GM21360 (cell line): ENCODE data around the gene ZNF695.
A peak's percentile ranks its signal among the peaks of the same experiment; 100 is the strongest.
"Not testable (repeated sequence)": the region's sequence is repeated elsewhere in the genome, so short reads cannot be mapped to it uniquely, and the experiment has no call there.

ENCODE experiments used
- ATAC-seq: cut with Tn5 transposase; IDR thresholded peaks from one replicate; pipeline ENCODE4 v1.9.1; 2021; ENCODE audit warnings: mild to moderate bottlenecking, moderate library complexity; ENCODE audit not compliant: unreplicated experiment

ZNF695 gene

DNA sequence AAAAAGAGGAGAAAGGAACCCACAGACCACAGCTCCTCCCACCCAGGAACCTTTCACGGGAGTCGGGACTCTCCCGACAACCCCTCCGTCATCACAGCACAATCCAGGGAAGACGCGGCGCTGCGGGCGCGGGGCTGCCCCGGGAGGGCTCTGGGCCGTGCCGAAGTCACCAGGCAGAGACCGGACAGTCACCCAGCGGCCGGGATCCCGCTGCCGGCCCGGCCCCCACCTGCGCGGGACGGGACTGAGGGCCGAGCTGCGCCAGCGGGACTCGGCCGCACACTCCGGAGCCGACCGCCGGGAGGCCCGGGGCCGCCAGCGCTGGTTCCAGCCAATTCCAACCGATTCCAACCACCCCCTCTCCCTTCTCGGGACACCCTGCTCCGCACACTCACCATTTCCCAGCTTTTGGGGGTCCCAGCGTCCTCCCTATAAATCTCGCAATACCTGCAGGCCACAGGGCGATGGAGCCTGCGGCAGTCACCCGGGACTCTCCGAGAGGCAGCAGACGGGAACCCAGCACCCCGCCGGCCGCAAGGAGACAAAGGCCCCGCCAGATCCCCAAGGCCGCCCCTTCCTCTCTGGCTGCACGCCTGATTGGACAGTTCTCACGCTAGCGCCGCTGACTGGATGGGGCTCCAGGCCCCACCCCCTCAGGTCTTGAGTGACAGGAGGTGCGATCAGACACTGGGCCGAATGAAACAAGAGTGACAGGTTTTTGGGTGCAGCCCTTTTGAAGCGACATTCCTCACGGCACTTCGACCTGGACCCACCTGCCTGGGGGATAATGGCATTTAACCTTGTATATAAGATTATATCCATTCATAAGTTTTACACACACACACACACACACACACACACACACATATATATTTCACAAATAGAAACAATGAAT is at the start of gene ZNF695:
Gene ZNF695, minus strand, starts transcription at position 547 of the 895 bp plus-strand sequence. Its CDS starts 149 bp downstream, at position 398.
- peak; percentile 99 for ATAC-seq

DNA sequence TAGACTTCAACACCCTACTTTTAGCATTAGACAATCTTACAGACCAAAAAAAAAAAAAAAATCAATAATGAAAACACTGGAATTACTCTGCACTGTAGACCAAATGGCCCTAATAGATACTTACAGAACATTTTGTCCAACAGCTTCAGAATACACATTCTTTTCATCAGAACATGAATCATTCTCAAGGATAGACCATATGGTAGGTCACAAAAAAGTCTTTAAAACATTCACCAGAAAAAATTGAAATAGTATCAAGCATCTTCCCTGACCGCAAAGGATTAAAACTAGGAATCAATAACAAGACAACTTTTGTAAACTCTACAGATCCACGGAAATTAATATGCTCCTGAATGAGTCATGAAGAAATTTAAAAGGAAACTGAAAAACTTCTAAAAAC is 48.2 kb upstream of the ZNF695 start:
- no peak for ATAC-seq

DNA sequence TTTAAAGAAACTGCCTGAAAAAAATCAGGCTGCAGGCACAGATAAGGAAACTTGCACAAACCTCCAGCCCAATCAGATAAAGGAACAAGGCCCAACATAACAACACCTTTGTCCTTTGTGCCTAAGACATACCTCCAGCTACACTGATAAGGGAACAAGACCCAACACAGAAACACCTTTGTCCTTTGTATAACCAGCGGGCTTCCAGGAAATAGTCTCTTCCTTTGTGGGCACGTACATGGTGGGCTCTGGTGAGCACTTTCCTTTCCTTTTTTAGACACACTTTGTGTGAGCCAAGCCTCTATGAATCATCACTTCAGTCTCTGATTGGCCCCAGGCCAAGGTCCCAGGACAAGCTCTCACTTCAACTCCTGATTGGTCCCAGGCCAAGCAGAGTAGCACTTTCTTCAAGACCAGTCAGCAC is 47.1 kb upstream of the ZNF695 start:
- no peak for ATAC-seq

DNA sequence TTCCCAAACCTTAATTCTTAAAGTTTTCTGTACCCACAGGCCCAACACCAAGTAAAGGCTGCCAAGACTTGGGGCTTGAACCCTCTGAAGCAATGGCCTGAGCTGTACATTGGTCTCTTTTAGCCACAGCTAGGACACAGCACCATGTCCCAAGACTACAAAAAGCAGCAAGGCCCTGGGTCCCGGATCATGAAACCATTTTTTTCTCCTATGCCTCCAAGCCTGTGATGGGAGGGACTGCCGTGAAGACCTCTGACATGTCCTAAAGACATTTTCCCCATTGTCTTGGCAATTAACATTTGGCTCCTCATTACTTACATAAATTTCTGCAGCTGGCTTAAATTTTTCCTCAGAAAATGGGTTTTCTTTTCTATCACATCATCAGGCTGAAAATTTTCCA is 39.8 kb upstream of the ZNF695 start:
- ATAC-seq: no peak

DNA sequence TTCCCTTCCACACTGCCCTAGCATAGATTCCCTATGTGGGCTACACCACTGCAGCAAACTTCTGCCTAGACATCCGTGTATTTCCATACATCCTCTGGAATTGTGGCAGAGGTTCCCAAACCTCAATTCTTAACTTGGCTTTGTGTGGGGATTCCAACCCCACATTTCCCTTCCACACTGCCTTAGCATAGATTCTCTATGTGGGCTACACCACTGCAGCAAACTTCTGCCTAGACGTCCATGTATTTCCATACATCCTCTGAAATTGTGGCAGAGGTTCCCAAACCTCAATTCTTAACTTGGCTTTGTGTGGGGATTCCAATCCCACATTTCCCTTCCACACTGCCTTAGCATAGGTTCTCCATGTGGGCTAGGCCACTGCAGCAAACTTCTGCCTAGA is 39.4 kb upstream of the ZNF695 start:
- no peak for ATAC-seq

DNA sequence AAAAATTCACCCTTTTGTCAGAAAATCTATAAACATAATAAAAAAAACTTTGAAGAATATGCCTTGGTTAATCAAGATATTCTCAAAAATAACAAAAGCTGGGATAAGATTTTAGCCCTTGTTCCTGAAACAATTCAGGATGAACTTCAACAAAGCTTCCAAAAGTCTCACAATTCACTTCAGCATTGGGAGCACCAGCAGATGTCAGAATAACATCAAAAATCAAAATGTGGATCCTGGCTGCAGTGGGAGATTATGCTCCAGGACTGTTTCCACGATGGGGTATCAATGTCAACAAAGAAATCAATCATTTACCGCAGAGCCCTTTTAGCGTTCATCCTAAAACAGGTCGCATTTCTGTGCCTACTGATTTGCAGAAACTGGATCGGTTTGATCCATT is 35.5 kb upstream of the ZNF695 start:
- ATAC-seq: no peak

DNA sequence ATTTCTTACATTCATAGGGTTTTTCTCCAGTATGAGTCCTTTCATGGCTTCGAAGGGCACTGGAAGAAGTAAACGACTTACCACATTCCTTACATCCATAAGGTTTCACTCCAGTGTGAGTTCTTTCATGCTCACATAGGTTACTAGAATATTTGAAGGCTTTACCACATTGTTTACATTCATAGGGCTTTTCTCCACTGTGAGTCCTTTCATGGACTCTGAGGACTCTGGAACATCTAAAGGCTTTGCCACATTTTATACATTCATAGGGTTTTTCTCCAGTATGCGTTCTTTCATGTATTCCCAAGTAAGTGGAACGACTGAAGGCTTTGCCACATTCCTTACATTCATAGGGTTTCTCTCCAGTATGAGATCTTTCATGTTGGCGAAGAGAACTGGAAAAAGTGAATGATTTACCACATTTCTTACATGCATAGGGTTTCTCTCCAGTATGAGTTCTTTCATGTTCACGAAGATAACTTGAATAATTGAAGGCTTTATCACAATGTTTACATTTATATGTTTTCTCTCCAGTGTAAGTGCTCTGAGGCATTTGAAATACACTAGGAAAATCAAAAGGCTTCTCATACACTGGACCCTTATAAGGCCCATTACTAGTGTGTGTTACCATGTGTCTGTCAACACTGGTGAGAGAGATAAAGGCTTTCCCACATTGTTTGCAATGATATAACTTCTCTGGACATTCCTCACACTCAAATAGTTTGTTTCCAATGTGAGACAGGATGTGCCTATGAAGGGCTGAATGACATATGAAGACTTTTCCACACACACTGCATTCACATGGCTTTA is 29.9 kb upstream of the ZNF695 start:
- ATAC-seq: no peak

DNA sequence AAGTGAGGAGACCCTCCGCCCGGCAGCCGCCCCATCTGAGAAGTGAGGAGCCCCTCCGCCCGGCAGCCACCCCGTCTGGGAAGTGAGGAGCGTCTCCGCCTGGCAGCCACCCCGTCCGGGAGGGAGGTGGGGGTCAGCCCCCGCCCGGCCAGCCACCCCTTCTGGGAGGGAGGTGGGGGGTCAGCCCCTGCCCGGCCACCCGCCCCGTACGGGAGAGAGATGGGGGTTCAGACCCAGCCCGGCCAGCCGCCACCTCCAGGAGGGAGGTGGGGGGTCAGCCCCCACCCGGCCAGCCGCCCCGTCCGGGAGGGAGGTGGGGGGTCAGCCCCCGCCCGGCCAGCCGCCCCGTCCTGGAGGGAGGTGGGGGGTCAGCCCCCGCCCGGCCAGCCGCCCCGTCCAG is 24.4 kb upstream of the ZNF695 start:
- ATAC-seq: not testable (repeated sequence)

DNA sequence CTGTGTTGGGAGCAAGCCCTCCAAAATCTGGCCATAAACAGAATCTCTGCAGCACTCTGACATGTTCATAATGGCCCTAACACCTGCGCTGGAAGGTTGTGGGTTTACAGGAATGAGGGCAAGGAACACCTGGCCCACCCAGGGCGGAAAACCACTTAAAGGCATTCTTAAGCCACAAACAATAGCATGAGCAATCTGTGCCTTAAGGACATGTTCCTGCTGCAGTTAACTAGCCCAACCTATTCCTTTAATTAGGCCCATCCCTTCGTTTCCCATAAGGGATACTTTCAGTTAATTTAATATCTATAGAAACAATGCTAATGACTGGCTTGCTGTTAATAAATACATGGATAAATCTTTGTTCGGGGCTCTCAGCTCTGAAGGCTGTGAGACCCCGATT is 16.8 kb upstream of the ZNF695 start:
- ATAC-seq: not testable (repeated sequence)

DNA sequence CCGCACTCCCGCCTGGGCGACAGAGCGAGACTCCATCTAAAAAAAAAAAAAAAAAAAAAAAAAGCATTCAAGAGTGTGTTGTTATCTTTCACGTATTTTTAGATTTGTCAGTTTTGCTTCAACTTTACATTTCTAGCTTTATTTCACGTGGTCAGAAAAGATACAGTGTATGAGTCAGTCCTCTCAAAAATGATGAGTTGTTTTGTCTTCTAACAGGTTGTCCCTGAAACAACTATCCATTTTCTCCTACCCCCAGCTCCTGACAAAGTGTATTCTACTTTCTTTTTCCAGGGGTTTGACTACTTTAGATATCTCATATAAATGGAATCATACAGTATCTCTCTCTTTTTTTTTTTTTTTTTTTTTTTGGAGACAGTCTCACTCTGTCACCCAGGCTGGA is 5.5 kb upstream of the ZNF695 start:
- ATAC-seq: no peak

DNA sequence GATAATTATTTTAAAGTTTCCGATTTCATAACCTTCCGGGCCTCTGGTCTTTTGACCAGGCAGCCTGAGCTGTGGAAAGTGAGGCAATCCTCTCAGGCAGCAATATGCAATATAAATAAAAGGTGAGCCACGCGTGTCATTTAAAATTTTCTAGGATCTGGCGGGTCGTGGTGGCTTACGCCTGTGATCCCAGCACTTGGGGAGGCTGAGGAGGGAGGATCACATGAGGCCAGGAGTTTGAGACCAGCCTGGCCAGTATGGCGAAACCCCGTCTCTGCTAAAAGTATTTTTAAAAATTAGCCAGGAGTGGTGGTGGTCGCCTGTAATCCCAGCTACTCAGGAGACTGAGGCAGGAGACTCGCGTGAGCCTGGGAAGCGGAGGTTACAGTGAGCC is 546 bp upstream of the ZNF695 start:
- ATAC-seq: no peak

DNA sequence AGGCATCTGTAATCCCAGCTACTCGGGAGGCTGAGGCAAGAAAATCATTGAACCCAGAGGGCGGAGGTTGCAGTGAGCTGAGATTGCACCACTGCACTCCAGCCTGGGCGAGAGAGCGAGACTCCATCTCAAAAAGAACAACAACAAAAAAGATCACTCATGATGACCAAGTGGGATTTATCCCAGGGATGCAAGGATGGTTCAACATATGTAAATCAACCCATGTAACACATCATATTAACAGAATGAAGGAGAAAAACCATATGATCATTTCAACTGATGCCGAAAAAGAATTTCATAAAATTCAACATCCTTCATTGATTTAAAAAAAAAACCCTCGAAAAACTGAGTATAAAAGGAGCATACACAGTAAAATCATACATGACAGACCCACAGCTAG is 3.8 kb downstream of the ZNF695 start:
- not testable (repeated sequence) for ATAC-seq

DNA sequence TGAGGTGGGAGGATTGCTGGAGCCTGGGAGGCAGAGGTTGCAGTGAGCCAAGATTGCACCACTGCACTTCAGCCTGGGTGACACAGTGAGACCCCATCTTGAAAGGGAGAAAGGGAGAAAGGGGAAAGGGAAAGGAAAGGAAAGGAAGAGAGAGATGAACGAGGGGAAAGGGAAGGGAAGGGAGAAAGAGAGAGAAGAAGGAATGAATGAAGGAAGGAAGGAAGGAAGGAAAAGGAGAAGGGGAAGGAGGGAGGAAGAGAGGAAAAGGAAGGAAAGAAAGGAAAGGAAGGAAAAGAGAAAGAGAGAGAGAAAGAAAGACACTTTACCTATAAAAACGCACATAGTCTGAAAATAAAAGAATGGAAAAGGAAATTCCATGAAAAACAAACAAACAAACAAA is 18.0 kb downstream of the ZNF695 start:
- ATAC-seq: no peak

DNA sequence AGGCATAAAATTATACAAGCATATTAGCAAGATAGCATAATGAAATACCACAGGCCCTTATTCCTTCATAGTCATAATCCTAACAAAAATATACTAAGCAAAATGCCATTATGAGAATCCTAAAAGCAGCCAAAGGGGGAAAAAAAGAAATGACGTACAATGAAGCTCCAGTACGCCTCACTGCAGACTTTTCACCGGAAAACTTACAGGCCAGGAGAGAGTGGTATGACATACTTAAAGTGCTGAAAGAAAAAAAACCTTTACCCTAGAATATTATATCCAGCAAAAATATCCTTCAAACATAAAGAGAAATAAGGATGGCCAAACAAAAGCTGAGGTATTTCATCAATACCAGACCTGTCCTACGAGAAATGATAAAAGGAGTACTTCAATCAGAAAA is 19.5 kb downstream of the ZNF695 start:
- ATAC-seq: no peak

DNA sequence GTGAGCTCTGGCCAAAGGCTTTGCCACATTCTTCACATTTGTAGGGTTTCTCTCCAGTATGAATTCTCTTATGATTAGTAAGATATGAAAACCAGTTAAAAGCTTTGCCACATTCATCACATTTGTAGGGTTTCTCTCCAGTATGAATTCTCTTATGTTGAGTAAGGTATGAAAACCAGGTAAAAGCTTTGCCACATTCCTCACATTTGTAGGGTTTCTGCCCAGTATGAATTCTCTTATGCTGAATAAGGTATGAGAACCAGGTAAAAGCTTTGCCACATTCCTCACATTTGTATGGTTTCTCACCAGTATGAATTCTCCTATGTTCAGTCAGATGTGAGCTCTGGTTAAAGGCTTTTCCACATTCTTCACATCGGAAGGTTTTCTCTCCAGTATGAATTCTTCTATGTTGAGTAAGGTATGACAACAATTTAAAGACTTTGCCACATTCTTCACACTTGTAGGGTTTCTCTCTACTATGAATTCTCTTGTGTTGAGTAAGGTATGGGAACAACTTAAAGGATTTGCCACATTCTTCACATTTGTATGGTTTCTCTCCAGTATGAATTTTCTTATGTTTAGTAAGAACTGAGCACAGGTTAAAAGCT is 20.7 kb downstream of the ZNF695 start:
- no peak for ATAC-seq

DNA sequence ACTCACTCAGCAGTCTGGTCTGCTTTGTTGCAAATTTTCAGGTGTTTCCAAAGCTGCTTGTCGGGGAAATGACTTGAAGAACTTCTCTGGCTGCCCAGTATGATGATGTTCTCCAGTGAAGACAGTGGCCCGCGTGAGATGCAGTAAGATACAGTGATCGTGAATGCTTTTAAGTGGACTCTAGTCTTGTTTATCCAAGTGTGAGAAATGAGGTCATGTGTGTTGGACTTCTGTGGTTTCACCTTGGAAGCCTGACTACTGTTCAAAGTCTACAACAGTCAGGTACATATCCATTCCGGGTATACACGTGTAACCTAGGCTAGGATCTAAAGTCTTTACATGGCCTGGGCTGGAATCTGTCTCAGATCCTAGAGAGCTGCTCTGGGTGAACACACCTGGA is 29.1 kb downstream of the ZNF695 start:
- ATAC-seq: no peak

DNA sequence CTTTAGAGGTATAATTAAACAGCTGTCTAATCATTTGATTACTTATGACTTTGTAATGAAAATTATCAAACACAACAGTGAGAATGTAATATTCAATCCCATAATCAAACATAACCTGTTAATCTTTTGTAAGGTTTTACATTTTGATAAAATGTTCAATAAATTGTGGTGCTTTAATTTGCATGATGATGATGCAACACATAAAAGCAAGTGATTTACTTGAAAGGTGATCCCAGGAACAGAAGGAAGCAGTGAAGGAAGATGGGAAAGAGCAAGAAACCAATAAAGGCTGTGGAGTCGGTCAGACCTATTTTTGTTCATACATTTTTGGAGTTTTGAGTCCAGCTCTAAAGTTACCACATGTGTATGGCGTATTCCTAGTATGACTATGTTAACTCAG is 29.6 kb downstream of the ZNF695 start:
- ATAC-seq: no peak

DNA sequence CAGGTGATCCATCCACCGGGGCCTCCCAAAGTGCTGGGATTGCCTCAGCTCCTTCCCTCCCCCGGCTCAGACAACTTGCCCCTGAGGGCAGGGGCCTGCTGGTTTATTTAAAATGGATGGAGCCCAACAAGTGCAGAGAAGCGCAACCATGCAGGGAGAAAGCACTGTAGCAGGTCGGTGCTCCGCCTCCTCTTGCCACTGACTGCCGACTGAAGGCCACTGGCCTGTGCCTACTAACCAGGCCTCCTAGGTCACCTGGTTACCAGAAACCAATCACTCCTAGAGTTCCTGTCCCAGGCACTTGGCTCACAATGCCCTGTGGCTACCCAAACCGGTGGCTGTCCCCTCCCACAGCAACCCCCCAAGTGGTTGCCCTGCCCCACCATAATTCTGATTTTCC is 35.9 kb downstream of the ZNF695 start:
- no peak for ATAC-seq

DNA sequence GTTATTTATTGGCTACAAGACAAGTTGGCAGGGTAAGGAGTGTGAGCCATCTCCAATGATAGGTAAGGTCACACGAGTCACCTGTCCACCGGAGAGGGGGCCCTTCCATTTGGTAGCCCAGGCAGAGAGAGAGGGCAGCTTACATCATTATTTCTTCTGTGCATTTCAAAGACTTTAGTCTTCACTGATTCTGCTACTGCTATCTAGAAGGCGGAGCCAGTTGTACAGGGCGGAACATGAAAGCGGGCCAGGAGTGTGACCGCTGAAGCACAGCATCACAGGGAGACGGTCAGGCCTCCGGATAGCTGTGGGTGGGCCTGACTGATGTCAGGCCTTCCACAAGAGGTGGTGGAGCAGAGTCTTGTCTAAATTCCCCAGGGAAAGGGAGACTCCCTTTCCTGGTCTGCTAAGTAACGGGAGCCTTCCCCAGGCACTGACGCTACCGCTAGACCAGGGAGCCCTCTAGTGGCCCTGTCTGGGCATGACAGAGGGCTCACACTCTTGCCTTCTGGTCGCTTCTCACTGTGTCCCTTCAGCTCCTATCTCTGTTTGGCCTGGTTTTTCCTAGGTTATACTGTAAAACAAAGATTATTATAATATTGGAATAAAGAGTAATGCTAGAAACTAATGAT is 36.7 kb downstream of the ZNF695 start:
- no peak for ATAC-seq

DNA sequence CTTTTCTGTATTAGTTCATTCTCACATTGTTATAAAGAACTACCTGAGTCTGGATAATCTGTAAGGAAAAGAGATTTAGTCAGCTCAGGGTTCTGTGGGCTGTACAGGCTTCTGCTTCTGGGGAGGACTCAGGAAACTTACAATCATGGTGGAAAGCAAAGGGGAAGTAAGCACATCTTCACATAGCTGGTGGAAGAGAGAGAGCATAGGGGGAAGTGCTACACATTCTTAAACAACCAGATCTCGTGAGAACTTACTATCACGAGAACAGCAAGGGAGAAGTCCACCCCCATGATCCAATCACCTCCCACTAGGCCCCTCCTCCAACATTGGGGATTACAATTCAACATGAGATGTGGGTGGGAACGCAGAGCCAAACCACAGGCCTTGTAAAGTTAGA is 38.2 kb downstream of the ZNF695 start:
- no peak for ATAC-seq

DNA sequence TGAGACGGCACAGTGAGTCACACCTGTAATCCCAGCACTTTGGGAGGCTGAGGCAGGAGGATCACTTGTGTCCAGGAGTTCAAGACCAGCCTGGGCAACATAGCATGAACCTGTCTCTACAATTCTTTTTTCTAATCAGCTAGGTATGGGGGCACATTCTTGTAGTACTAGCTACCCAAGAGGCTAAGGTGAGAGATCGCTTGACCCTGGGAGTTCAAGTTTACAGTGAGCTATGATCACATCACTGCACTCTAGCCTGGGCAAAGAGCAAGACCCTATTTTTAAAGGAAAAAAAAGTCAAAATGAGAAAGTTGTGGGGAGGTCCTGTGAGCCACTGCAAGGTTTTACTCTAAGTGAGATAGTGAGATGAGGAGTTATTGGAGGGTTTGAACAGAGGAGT is 41.4 kb downstream of the ZNF695 start:
- ATAC-seq: no peak
